HUES64 (cell line): Measurements from ENCODE around the gene GSDMA.

Experiments
- H3K27ac ChIP-seq: 2 replicates; pipeline ENCODE4 v1.7.0; 2013; ENCODE audit warnings: low read depth, low read length, inconsistent platforms
- H3K27me3 ChIP-seq: 2 replicates; pipeline ENCODE4 v1.6.1; 2013; ENCODE audit warnings: mild to moderate bottlenecking, low read length; ENCODE audit not compliant: insufficient read depth
- H3K36me3 ChIP-seq: 2 replicates; pipeline ENCODE4 v1.6.1; 2013; ENCODE audit warnings: mild to moderate bottlenecking, low read length; ENCODE audit not compliant: insufficient read depth
- H3K4me1 ChIP-seq: 2 replicates; pipeline ENCODE4 v1.6.1; 2013; ENCODE audit warnings: mild to moderate bottlenecking, low read length, moderate library complexity; ENCODE audit not compliant: insufficient read depth
- H3K4me3 ChIP-seq: 2 replicates; pipeline ENCODE4 v1.5.1; 2013; ENCODE audit warnings: mild to moderate bottlenecking, low read length, moderate library complexity
- H3K9ac ChIP-seq: 2 replicates; pipeline ENCODE4 v1.6.1; 2013; ENCODE audit warnings: mild to moderate bottlenecking, low read depth, low read length
- H3K9me3 ChIP-seq: 2 replicates; pipeline ENCODE4 v1.6.1; 2013; ENCODE audit warnings: low read depth, low read length; ENCODE audit not compliant: insufficient read depth
- WGBS: fragments of 150-250, 120-280 bp; methylation state at CpG from one replicate; pipeline ENCODE4 v1.1.7; 2013; ENCODE audit warnings: missing lambda C conversion rate; 5-methylcytosine and 5-hydroxymethylcytosine counted together

The GSDMA gene

DNA sequence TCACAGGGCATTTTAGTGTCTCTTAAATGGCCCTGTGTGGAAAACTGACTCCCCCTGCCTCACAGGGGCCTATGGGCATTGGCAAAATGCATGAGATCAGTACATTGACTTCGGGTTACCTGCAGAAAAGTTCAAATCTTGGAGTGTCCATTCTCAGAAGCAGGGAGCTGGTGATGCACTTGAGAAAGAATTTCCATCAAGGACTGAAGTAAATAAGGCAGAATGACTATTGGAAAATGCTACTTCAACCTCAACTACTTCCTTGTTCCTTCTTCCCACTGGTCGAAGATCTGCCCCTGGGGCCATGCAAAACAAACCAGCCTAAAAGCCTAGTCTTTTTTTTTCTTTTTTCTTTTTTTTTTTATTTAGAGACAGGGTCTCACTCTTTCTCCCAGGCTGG, 13.8 kb upstream of the GSDMA start:
- no peak overlapping the region for H3K9ac ChIP-seq
- H3K4me1 ChIP-seq, result no peaks in the 10 kb centered on the region; the same call in 1 of the 2 replicates
- WGBS, result 92% methylated on average over 2 of the region's 2 CpGs
- H3K27me3 ChIP-seq, result peaks cover 17% of the 10 kb centered on the region
- no peak overlapping the region for H3K27ac ChIP-seq
- no peaks in the 10 kb centered on the region for H3K36me3 ChIP-seq
- H3K4me3 ChIP-seq, result no peak overlapping the region
- H3K9me3 ChIP-seq, result no peaks in the 10 kb centered on the region

DNA sequence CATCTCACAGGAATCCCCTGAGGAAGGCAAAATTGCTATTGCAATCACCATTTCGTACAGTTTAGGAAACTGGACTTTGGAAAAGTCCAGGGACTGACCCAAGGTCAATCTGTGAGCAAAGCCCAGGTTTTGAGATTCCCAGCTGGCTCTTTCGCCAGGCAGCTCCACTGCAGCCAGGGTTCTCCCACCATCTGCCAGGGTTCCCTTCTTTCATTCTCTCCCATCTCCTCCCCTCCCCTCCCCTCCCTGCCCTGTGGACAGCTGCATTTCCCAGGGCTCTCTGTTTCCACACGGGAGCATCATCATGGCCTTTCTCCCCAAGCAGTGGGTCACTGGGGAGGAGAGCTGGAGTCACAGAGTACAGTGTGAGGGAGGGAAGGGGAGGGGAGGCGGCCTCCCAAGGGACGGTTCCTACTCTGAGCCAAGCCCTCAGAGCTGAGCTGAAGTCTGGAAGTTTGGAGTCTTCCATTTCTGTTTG, 11.9 kb upstream of the GSDMA start:
- peaks cover 17% of the 10 kb centered on the region for H3K27me3 ChIP-seq
- no peak overlapping the region for H3K4me3 ChIP-seq
- no peaks in the 10 kb centered on the region for H3K9me3 ChIP-seq
- no peak overlapping the region for H3K27ac ChIP-seq
- no peak overlapping the region for H3K9ac ChIP-seq
- H3K4me1 ChIP-seq, result no peaks in the 10 kb centered on the region; the same call in 1 of the 2 replicates
- WGBS, result 75% methylated on average over 5 of the region's 5 CpGs
- H3K36me3 ChIP-seq, result no peaks in the 10 kb centered on the region

DNA sequence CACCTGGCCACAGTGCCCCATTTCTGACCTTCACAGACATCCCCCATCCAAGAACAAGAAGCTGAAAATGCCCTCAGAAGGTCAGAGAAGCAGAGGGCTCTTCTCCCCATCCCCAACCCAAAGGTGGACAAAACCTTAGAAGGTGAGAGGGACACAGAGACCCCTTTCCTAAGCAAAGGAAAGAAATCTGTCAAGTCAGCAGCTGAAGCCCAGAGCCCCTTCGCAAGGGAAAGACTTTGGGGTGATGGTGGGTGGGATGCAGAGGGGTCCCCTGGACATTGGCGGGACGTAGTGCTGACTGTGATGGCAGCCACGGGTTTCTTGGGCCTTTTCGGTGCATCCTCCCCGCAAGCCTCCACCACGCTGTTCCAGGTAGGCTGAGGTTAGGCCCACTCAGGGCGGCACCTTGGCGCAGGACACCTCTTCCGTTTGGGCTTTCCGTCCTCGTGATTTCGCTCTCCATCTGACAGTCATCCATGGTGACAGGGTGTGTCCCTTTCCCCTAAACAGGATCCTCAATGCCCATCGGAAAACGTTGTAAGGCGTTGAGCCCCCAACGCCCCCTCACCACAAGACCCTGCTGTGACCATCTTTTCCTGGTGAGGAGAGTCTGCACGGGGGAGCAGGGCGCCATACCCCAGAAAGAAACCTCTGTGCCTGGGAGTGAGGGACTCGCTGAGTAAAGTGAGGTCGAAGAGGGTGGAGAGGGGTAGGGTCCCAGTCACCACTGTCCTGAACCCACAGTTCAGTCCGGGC, 10.7 kb upstream of the GSDMA start:
- WGBS, result 59% methylated on average over 22 of the region's 22 CpGs
- Histone ChIP-seq H3K9ac (no peak overlapping the region), H3K4me3 (peak overlapping the region; percentile 55), H3K27me3 (peaks cover 17% of the 10 kb centered on the region), H3K27ac (no peak overlapping the region), H3K4me1 (no peaks in the 10 kb centered on the region; the same call in 1 of the 2 replicates), H3K9me3 (no peaks in the 10 kb centered on the region), H3K36me3 (no peaks in the 10 kb centered on the region)

DNA sequence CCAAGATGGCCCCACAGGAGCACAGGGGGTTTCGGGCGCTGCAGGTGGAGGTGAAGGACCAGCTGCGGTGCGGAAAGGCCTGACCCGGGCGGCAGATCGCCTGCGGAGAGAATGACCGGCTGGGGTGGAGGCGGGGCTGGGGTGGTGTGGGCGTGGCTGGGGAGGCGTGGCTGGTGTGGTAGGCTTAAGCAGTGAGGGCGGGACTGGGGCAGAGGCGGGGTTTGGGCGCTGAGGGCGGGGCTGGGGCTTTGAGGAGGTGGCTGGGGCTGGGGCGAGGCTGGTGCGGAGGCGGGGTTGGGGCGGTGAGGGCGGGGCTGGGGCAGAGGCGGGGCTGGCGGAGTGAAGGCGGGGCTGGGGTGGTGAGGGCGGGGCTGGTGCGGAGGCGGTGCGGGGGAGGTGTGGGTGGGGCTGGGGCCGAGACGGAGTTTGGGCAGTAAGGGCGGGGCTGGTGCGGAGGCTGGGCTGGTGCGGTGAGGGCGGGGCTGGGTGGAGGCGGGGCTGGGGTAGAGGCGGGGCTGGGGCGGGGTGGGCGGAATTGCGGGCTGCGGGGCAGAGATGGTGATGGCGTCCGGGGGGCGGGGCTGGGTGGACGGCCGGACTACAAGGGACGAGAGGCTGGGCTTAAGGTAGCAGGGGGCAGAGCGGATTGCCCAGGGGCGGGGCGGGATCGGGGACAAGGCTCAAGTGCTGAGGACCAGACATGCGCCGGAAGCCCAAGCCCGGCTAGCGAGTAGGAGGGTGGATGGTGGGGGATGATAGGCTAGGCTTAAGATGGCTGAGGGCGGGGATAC, 9.9 kb upstream of the GSDMA start:
- Histone ChIP-seq H3K9me3 (no peaks in the 10 kb centered on the region), H3K4me1 (no peaks in the 10 kb centered on the region; the same call in 1 of the 2 replicates), H3K27me3 (peaks cover 17% of the 10 kb centered on the region), H3K9ac (no peak overlapping the region), H3K36me3 (no peaks in the 10 kb centered on the region), H3K27ac (peak overlapping the region; percentile 79; the same call in 1 of the 2 replicates), H3K4me3 (peak overlapping the region; percentile 56)
- WGBS, result 3% methylated on average over 46 of the region's 55 CpGs

DNA sequence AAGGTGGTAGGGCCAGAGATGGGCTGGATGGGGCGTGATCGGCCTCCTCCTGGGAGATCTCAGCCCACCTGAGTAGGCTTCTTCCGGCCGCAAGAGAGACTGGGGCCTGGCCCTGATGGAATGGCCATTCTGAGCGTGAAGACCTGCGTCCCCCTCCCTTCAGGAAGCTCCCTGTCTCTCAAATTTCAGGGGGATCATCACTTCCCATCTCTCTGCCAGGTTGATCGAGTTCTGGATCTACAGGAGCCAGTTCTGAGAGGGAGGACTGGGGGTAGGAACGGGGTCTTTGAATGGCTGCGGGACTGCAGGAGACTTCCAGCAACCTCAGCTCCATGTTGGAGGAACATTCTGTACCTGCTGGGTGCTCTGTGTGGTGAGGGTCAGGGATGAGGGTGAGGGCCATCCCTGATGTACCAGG, 9.3 kb upstream of the GSDMA start:
- Histone ChIP-seq H3K9me3 (no peaks in the 10 kb centered on the region), H3K4me3 (peak overlapping the region; percentile 56), H3K27me3 (peaks cover 17% of the 10 kb centered on the region), H3K9ac (peak overlapping the region; percentile 28), H3K27ac (peak overlapping the region; percentile 79), H3K36me3 (no peaks in the 10 kb centered on the region), H3K4me1 (no peaks in the 10 kb centered on the region; the same call in 1 of the 2 replicates)
- WGBS, result 19% methylated on average over 9 of the region's 9 CpGs

DNA sequence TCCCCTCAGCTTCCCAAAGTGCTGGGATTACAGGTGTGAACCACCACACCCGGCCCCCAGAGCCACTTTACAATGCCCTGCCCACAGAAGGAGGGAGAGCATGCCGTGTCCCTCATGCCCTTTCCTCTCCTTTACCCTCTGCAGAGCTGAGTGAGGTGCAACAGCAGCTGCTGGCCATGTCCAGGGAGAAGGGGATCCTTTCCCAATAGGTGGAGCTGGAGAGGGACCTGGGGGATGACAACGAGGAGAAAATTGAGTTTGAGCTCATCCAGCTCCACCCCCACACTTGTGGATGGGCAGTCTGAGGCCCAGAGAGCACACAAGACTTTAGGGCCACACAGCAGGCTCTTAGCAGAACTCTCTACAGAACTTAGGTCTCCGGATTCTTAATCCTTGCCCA, 7.9 kb upstream of the GSDMA start:
- H3K27ac ChIP-seq, result no peak overlapping the region
- H3K36me3 ChIP-seq, result no peaks in the 10 kb centered on the region
- H3K4me1 ChIP-seq, result no peaks in the 10 kb centered on the region; the same call in 1 of the 2 replicates
- no peak overlapping the region for H3K4me3 ChIP-seq
- no peak overlapping the region for H3K9ac ChIP-seq
- WGBS, result 68% methylated on average over 4 of the region's 4 CpGs
- H3K27me3 ChIP-seq, result peaks cover 17% of the 10 kb centered on the region
- no peaks in the 10 kb centered on the region for H3K9me3 ChIP-seq

DNA sequence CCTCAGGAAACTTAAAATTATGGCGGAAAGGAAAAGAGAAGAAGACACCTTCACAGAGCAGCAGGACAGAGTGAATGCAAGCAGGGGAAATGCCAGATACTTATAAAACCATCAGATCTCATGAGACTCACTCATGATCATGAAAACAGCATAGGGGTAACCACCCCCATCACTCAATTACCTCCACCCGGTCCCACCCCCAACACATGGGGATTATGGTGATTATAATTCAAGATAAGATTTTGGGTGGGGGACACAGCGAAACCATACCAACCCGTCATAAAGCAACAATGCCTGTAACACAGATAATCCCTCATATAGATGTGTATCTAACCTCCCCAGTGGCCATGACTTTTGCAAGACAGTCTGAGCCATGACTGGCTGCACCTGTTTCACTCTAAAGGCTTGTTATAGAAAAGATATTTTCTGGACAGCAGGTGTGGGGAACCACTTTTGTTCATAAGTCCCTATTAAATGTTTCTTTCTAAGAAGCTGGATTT, 7.0 kb upstream of the GSDMA start:
- Histone ChIP-seq H3K27ac (no peak overlapping the region), H3K36me3 (no peaks in the 10 kb centered on the region), H3K9ac (no peak overlapping the region), H3K4me3 (no peak overlapping the region), H3K9me3 (no peaks in the 10 kb centered on the region), H3K27me3 (peaks cover 15% of the 10 kb centered on the region), H3K4me1 (no peaks in the 10 kb centered on the region; the same call in 1 of the 2 replicates)
- WGBS, result 100% methylated on average over 2 of the region's 4 CpGs

DNA sequence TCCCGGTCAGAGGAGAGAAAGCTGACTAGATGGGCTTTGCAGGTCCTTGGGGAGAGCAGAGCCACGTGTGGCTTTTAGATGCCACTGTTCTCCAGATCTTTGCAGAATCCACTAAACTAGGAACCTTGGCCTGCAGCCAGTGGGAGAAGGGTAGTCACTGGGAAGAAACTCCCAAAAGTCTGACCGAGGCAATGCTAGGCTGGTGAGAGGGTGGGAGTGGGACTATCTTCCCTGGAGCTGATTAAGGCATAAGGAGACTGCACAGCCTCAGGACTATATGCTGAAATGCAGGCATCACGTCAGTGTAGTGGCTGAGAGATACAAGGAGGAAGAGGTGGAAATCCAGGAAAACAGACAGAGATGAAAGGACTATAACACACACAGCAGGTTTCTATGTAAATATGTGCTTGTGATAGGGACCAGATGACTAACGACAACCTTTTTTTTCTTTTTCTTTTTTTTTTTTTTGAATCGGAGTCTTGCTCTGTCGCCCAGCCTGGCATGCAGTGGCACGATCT, 2.2 kb upstream of the GSDMA start:
- no peaks in the 10 kb centered on the region for H3K36me3 ChIP-seq

DNA sequence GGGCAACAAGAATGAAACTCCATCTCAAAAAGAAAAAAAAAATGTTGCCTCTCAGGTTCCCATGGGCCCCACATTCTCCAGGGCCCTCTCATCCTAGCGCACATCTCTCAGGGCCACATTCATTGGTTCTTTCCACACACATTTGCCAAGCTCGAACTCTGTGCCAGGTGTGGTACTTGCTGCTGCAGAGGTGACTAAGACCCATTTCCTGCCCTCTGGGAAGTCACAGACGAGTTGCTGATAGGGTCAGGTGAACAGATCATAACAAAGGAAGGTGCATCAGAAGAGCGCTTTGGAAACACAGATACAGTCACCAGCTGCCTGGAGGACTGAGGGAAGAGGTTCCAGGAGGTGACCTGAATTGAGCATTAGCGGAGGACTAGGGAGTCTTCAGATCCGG, 1.0 kb downstream of the GSDMA start:
- H3K4me1 ChIP-seq, result no peaks in the 10 kb centered on the region
- no peaks in the 10 kb centered on the region for H3K36me3 ChIP-seq
- H3K27me3 ChIP-seq, result no peaks in the 10 kb centered on the region
- no peak overlapping the region for H3K9ac ChIP-seq
- H3K27ac ChIP-seq, result no peak overlapping the region
- WGBS, result 85% methylated on average over 6 of the region's 6 CpGs
- H3K4me3 ChIP-seq, result no peak overlapping the region
- H3K9me3 ChIP-seq, result no peaks in the 10 kb centered on the region

More for the DNA sequence above, 2.2 kb upstream of the GSDMA start:
- H3K9me3 ChIP-seq, result no peaks in the 10 kb centered on the region
- H3K4me3 ChIP-seq, result no peak overlapping the region
- no peaks in the 10 kb centered on the region for H3K27me3 ChIP-seq
- no peaks in the 10 kb centered on the region for H3K4me1 ChIP-seq
- 80% methylated on average over 8 of the region's 8 CpGs for WGBS
- no peak overlapping the region for H3K9ac ChIP-seq
- no peak overlapping the region for H3K27ac ChIP-seq

DNA sequence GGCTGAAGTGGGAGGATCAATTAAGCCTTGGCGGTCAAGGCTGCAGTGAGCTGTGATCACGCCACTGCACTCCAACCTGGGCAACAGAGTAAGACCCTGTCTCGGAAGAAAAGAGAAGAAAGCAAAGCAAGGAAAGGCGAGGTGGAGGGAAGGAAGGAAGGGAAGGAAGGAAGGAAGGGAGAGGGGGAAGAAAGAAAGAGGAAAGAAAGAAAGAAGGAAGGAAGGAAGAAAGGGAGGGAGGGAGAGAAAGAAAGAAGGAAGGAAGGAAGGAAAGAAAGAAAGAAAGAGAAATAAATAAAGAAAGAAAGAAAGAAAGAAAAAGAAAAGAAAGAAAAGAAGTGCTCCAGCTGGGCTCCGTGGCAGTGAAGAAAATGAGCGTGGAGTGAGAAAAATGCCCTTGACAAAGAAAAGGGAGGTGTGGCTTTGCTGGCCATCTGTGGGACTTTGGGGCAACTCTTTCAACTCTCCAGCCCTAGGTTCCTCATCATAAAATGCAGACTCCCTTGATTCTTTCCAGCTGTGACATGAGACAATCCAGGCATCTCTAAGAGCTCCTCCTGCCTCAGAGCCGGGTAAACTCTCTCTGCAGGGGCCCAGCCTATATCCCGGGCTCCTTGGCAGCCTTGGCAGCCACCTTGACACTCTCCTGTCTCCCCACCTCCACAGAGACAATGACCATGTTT, 2.4 kb downstream of the GSDMA start:
- Histone ChIP-seq H3K4me1 (no peaks in the 10 kb centered on the region), H3K4me3 (no peak overlapping the region), H3K9me3 (no peaks in the 10 kb centered on the region), H3K27ac (no peak overlapping the region), H3K27me3 (peaks cover under 1% of the 10 kb centered on the region; the same call in 1 of the 2 replicates), H3K9ac (no peak overlapping the region), H3K36me3 (no peaks in the 10 kb centered on the region)
- 77% methylated on average over 8 of the region's 8 CpGs for WGBS
